Measurements from ENCODE around the gene MTFP1.
A peak's percentile ranks its signal among the peaks of the same experiment; 100 is the strongest.

The MTFP1 gene

GRCh38 chr22:30393885-30394284, 31.7 kb upstream of the MTFP1 start:
- ChIA-PET POLR2A (interaction anchor here (0.6 to 7.9 kb wide), 2 partner anchors 23 to 30 kb away, joined by 3 to 85 read pairs; partner anchors contain the start of gene MTFP1), CTCF (interaction anchor here (1.1 kb wide), 1 partner anchor 106 kb away, joined by 3 read pairs; no protein-coding TSS in a partner anchor)
- TF ChIP-seq TARDBP (IDR thresholded peaks at IDR 0.05) (no peak), NFRKB (IDR thresholded peaks at IDR 0.05) (no peak), BHLHE40 (IDR thresholded peaks at IDR 0.05; ENCODE audit: borderline replicate concordance) (no peak), ARNT (IDR thresholded peaks at IDR 0.05) (no peak), HDGF (IDR thresholded peaks at IDR 0.05; ENCODE audit: borderline replicate concordance) (no peak), L3MBTL2 (conservative IDR thresholded peaks at IDR 0.05) (no peak)
- DNase-seq (ENCODE audit: extremely low spot score): no peak

GRCh38 chr22:30396871-30397655, 28.5 kb upstream of the MTFP1 start, which contains the start of gene SEC14L2:
SEC14L2 (plus strand) TSS chr22:30397018; CDS start chr22:30397117, 99 bp downstream.
- ChIA-PET POLR2A (interaction anchor here (0.8 to 7.9 kb wide), 9 partner anchors 9 to 109 kb away, joined by 3 to 85 read pairs (median 6); partner anchors contain the start of genes CASTOR1, CCDC157, MTFP1 and SF3A1), CTCF (interaction anchor here (0.8 to 2.7 kb wide), 5 partner anchors 9 to 134 kb away, joined by 4 to 15 read pairs (median 7); partner anchors contain the start of gene RNF215)
- TF ChIP-seq L3MBTL2 (conservative IDR thresholded peaks at IDR 0.05) (0 out of 2 replicates have a peak, but pooled peaks have one; percentile 43), HDGF (IDR thresholded peaks at IDR 0.05; ENCODE audit: borderline replicate concordance) (no peak)
- peak; percentile 74 for DNase-seq (ENCODE audit: extremely low spot score)

GRCh38 chr22:30397656-30398635, 27.6 kb upstream of the MTFP1 start:
- DNase-seq (ENCODE audit: extremely low spot score): no peak
- ChIA-PET CTCF (interaction anchor here (0.8 to 2.7 kb wide), 4 partner anchors 10 to 135 kb away, joined by 4 to 15 read pairs (median 6); partner anchors contain the start of gene RNF215), POLR2A (interaction anchor here (0.8 to 7.9 kb wide), 7 partner anchors 9 to 109 kb away, joined by 3 to 85 read pairs (median 6); partner anchors contain the start of genes CASTOR1, CCDC157, MTFP1 and SF3A1)
- TF ChIP-seq ZNF384 (IDR thresholded peaks at IDR 0.05) (no peak), SP1 (IDR thresholded peaks at IDR 0.05) (no peak), PKNOX1 (IDR thresholded peaks at IDR 0.05) (no peak), FOXM1 (IDR thresholded peaks at IDR 0.05; ENCODE audit: borderline replicate concordance) (no peak), LEF1 (IDR thresholded peaks at IDR 0.05; ENCODE audit: borderline replicate concordance) (no peak), CTBP1 (IDR thresholded peaks at IDR 0.05; ENCODE audit: borderline replicate concordance) (no peak), FOXK2 (IDR thresholded peaks at IDR 0.05) (no peak), BHLHE40 (IDR thresholded peaks at IDR 0.05; ENCODE audit: borderline replicate concordance) (no peak), HDGF (IDR thresholded peaks at IDR 0.05; ENCODE audit: borderline replicate concordance) (no peak), TARDBP (IDR thresholded peaks at IDR 0.05) (no peak), NFRKB (IDR thresholded peaks at IDR 0.05) (no peak), FOXA1 (IDR thresholded peaks at IDR 0.05) (no peak), L3MBTL2 (conservative IDR thresholded peaks at IDR 0.05) (no peak), ARNT (IDR thresholded peaks at IDR 0.05) (no peak), ELF4 (IDR thresholded peaks at IDR 0.05) (no peak)

- ChIA-PET CTCF (interaction anchor here (0.6 to 1.0 kb wide), 2 partner anchors 12 to 294 kb away, joined by 4 to 6 read pairs; partner anchors contain the start of gene RNF215), POLR2A (interaction anchor here (0.5 to 7.9 kb wide), 2 partner anchors 25 to 263 kb away, joined by 3 to 85 read pairs; partner anchors contain the start of gene MTFP1)
- DNase-seq (ENCODE audit: extremely low spot score): no peak
- TF ChIP-seq FOXA1 (IDR thresholded peaks at IDR 0.05) (no peak), CTBP1 (IDR thresholded peaks at IDR 0.05; ENCODE audit: borderline replicate concordance) (no peak), L3MBTL2 (conservative IDR thresholded peaks at IDR 0.05) (no peak), SUZ12 (IDR thresholded peaks at IDR 0.05) (no peak), ARNT (IDR thresholded peaks at IDR 0.05) (no peak), HDGF (IDR thresholded peaks at IDR 0.05; ENCODE audit: borderline replicate concordance) (no peak), SP1 (IDR thresholded peaks at IDR 0.05) (no peak), PKNOX1 (IDR thresholded peaks at IDR 0.05) (no peak), LEF1 (IDR thresholded peaks at IDR 0.05; ENCODE audit: borderline replicate concordance) (no peak), NFRKB (IDR thresholded peaks at IDR 0.05) (no peak), FOXM1 (IDR thresholded peaks at IDR 0.05; ENCODE audit: borderline replicate concordance) (no peak), BHLHE40 (IDR thresholded peaks at IDR 0.05; ENCODE audit: borderline replicate concordance) (no peak), ZNF384 (IDR thresholded peaks at IDR 0.05) (no peak), ELF4 (IDR thresholded peaks at IDR 0.05) (no peak), TARDBP (IDR thresholded peaks at IDR 0.05) (no peak), FOXK2 (IDR thresholded peaks at IDR 0.05) (no peak)
Measured at GRCh38 chr22:30398685-30399680, 26.6 kb upstream of the MTFP1 start.

GRCh38 chr22:30399718-30400117, 25.9 kb upstream of the MTFP1 start:
- TF ChIP-seq NFRKB (IDR thresholded peaks at IDR 0.05) (no peak), ELF4 (IDR thresholded peaks at IDR 0.05) (no peak), ZNF384 (IDR thresholded peaks at IDR 0.05) (no peak), FOXK2 (IDR thresholded peaks at IDR 0.05) (no peak), L3MBTL2 (conservative IDR thresholded peaks at IDR 0.05) (no peak), FOXM1 (IDR thresholded peaks at IDR 0.05; ENCODE audit: borderline replicate concordance) (no peak), PKNOX1 (IDR thresholded peaks at IDR 0.05) (no peak), ARNT (IDR thresholded peaks at IDR 0.05) (no peak), BHLHE40 (IDR thresholded peaks at IDR 0.05; ENCODE audit: borderline replicate concordance) (no peak), FOXA1 (IDR thresholded peaks at IDR 0.05) (no peak), HDGF (IDR thresholded peaks at IDR 0.05; ENCODE audit: borderline replicate concordance) (no peak), SP1 (IDR thresholded peaks at IDR 0.05) (no peak), SUZ12 (IDR thresholded peaks at IDR 0.05) (no peak), CTBP1 (IDR thresholded peaks at IDR 0.05; ENCODE audit: borderline replicate concordance) (no peak), TARDBP (IDR thresholded peaks at IDR 0.05) (no peak), LEF1 (IDR thresholded peaks at IDR 0.05; ENCODE audit: borderline replicate concordance) (no peak)
- POLR2A ChIA-PET: interaction anchor here (7.9 kb wide), 1 partner anchor 24 kb away, joined by 85 read pairs; the partner anchor contains the start of gene MTFP1
- CTCF ChIA-PET: interaction anchor here (1.0 kb wide), 1 partner anchor 12 kb away, joined by 4 read pairs; the partner anchor contains the start of gene RNF215
- no peak for DNase-seq (ENCODE audit: extremely low spot score)

Data from HEK293T (cell line).